Cardiac fibroblast (primary cell): ENCODE results near the gene GPR83.
"Not testable (repeated sequence)": the region's sequence is repeated elsewhere in the genome, so short reads cannot be mapped to it uniquely, and the experiment has no call there.

ENCODE experiments used
- DNase-seq, 2 donors: peaks; one replicate each; pipeline versions ENCODE4 v3.0.0 to v3.0.0-alpha.2; 2010; ENCODE audit warnings: low read depth in 2 of 2
- H3K4me3 ChIP-seq, 2 donors: replicated peaks in 1 of 2; 1 replicate in 1 of 2; 2 replicates in 1 of 2; pipeline ENCODE4 v1.5.1; 2011; ENCODE audit warnings: low read depth in 2 of 2, low read length in 2 of 2, mild to moderate bottlenecking in 2 of 2, moderate library complexity in 1 of 2
- CTCF ChIP-seq: IDR thresholded peaks from one replicate; pipeline ENCODE4 v1.5.1; 2011; ENCODE audit warnings: low read depth, mild to moderate bottlenecking, low read length, inconsistent platforms

GPR83 gene

GRCh38 chr11:94396282-94396681, 4.9 kb downstream of the GPR83 start:
- no peak for TF ChIP-seq CTCF
- DNase-seq, result no peak

GRCh38 chr11:94391937-94392336, 9.3 kb downstream of the GPR83 start:
- DNase-seq, H3K4me3 ChIP-seq: not testable (repeated sequence)

More at GRCh38 chr11:94396282-94396681, 4.9 kb downstream of the GPR83 start:
- no peak overlapping the region for H3K4me3 ChIP-seq

- no peak overlapping the region for H3K4me3 ChIP-seq
- TF ChIP-seq CTCF, result no peak
- no peak for DNase-seq
Measured at GRCh38 chr11:94379613-94380012, 21.6 kb downstream of the GPR83 start.

GRCh38 chr11:94376841-94377240, 24.4 kb downstream of the GPR83 start:
- no peak for DNase-seq
- no peak overlapping the region for H3K4me3 ChIP-seq
- TF ChIP-seq CTCF, result no peak

GRCh38 chr11:94370576-94370975, 30.6 kb downstream of the GPR83 start:
- DNase-seq, H3K4me3 ChIP-seq: not testable (repeated sequence)

- not testable (repeated sequence) for H3K4me3 ChIP-seq, DNase-seq
Measured at GRCh38 chr11:94350850-94351563, 50.2 kb downstream of the GPR83 start.

GRCh38 chr11:94346311-94346710, 54.9 kb downstream of the GPR83 start:
- not testable (repeated sequence) for H3K4me3 ChIP-seq, DNase-seq

- H3K4me3 ChIP-seq, result no peak overlapping the region
- no peak for TF ChIP-seq CTCF
- DNase-seq, result no peak
Measured at GRCh38 chr11:94343495-94343894, 57.7 kb downstream of the GPR83 start.

GRCh38 chr11:94342250-94342649, 59.0 kb downstream of the GPR83 start:
- H3K4me3 ChIP-seq, result no peak overlapping the region
- TF ChIP-seq CTCF, result no peak
- no peak for DNase-seq
